NCI-H345 treated with DMSO at 0.1 percent for 48 hours (cell line): Measurements from ENCODE around the gene PRKAR1B.
"Not testable (repeated sequence)": the region's sequence is repeated elsewhere in the genome, so short reads cannot be mapped to it uniquely, and the experiment has no call there.

ENCODE experiments used
- DNase-seq: peaks from one replicate; lab custom pipeline; 2025; ENCODE audit not compliant: unreplicated experiment; lab: John Stamatoyannopoulos, UW

PRKAR1B gene

DNA sequence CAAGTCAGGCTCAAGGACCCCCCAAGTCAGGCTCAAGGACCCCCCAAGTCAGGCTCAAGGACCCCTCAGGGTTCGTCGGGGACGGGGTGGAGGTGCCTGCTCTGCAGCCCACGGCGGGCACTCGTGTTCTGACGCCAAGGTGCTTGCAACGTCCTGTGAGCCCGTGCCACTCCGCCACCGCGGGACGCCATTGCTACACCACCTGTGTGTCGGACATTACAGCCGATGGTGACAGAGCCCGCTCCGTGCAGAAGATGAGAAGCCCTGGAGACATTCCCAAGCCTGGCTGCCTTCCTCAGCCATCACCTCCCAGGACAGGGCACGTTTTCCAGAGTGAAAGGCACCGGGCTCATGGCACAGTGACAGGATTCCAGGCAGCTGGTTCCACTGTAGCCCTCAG lies 98.3 kb downstream of the PRKAR1B start:
- DNase-seq, result no peak

DNA sequence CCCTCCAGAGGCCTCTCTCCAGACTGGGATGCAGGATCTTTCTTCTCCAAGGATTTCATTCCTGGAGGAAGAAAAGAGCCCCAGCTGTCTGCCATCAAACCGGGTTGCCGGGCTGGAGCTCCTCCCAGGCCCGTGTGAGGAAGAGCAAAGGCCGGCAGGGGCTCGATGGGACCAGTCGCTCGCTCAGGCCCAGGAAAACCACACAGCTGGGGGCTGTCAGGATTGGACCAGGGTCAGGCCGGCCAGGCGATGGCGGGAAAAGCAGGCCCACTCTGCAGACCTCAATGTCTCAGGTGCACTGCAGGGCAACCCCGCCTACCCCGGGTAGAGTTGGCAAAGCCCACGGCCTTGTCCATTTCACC lies 98.7 kb downstream of the PRKAR1B start:
- DNase-seq, result no peak

DNA sequence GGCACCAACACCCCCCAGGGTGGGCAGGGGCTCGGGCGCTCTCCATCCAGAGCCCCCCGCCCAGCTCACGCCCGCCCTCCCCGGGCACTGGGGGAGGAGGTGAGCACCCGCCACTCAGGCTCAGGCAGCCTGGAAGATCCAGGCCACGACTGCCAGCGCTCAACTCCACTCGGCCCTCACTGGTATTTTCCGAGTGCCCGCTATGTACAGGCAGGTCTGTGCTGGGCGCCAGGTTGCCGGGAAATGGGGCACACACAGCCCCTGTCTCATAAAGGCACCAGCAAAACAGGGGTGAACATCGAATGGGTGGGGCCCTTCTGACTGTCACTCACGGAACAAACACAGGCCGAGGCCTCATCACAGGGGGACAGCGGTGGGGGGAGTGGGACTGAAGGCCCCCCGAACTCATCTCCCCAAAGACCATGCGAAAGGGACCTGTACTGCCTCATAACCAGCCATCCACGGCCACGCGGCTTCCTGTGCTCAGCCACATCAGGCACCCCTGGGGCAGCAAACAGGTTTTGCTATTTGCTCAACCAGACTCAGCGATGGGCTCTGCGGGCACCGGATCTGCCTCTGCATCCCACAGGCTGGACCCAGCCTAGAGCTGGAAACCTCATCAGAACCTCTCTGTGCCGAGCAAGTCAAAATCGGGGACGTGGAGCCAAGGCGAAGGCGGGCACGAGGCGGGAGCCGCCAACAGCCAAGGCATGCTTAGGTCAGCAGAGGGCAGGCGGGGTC lies 99.2 kb downstream of the PRKAR1B start:
- DNase-seq, result no peak

DNA sequence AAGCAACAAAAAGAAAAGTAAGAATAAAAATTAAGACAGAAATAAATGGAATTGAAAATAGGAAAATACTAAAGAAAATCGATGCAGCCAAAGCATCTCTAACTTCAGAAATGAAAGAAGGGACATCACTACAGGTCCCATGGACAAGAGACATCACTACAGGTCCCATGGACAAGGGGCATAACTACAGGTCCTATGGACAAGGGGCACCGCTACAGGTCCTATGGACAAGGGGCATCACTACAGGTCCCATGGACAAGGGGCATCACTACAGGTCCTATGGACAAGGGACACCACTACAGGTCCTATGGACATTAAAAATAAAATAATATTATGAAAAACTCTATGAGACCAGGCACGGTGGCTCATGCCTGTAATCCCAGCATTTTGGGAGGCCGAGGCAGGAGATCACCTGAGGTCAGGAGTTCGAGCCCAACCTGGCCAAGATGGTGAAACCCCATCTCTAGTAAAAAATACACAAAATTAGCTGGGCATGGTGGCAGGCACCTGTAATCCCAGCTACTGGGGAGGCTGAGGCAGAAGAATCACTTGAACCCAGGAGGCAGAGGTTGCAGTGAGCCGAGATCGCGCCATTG lies 101.6 kb downstream of the PRKAR1B start:
- DNase-seq, result no peak

DNA sequence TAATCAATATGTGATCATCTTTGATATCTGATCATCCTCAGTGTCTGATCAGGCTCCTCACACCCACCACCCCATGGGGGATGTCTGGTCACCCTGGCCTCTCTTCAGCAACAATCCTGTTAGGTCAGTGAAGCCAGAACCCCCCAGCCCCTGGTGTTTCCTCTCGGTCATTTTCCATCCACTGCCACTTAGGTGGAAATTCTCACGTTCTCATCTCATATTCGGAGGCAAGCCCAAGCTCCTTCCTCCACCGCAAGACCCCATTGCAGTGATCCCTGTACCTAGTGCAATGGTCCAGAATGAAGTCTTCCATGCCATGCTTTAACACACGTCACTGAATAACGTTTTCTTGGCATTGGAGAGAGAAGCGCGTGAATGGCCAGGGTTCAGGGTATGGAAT lies 103.6 kb downstream of the PRKAR1B start:
- DNase-seq, result no peak

DNA sequence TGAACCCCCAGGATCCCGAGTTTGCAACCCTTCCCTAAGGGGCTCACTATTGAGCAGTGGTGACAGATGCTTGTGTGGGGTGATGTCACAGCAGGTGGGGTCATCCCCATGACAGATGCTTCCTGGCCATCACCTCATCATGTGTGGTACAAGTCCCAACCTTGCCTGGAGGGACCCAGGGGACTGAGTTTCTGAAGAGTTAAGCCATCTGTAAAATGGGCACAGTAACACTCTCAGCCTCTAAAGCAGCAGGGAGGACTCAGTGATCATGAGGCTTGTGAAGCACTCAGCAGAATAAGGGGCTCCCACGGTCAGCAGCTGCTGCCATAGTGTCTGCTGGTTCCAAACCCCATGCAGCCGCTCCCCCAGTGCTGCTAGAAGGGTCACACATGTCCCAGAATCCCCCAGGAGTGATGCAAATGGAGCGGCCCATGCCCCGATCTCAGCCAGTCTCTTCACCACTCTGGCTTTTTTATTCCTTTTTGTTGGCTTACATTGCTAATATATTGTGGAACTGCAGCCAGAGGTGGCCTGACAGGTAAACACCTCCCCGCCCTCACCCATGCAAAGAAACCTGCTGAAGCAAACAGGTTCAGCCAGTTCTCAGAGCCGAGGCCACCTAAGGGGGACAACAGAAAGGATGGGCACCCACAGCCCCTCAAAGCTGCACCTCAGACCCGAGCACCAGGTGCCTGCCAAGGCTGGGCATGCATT lies 105.4 kb downstream of the PRKAR1B start:
- no peak for DNase-seq

DNA sequence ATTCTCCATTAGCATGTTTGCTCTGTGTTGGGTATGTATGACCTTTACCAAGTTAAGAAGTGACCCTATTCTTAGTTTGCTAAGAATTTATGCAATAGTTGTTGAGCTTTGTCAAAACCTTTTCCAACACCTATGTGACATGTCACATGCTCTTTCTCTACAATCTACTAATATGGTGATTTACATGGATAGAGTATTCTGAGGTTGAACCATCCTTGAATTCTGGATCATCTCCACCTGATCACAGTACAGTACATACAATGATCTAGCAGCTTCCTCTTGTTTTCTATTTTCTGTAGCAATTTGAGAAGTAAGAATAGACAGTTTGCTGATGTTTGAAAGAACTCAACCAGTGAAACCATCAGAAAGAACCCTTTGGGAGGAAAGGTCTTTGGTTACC lies 106.2 kb downstream of the PRKAR1B start:
- no peak for DNase-seq

DNA sequence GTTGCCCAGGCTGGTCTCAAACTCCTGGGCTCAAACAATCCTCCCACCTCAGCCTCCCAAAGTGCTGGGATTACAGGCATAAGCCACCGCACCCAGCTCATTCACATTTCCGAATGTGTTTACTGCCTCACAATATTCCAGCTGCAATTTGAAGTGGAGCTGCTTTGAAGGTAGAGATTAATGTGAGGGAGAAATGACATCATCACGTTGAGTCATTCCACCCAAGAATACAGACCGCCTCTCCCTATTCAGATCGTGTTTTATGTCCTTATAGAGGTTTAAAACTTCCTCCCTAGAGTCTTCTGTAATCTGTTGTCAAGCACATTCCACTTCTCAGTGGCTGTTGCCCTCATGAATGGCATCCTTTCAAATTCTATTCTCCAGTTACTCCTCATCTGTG lies 107.0 kb downstream of the PRKAR1B start:
- DNase-seq, result no peak

DNA sequence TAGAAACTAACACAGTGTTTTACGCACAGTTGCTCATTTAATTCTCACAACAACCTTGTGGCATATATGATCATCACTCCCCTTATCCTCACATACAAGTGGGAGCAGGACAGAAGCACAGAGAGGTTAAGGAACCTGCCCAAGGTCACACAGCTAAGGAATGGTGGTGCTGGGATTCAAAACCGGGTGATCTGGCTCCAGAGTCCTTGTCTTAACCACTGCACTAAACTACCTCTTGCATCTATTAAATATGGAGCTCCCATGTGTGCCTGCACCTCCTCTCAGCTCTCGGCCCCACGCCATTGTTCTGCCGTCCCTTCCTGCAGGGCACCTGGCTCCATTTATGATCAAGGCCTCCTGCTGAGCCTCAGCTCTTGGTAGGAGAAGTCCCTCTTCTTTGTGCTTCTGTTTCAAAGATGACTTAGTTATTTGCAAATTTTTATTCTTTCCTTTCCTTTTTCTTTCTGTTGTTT lies 107.7 kb downstream of the PRKAR1B start:
- DNase-seq, result no peak

DNA sequence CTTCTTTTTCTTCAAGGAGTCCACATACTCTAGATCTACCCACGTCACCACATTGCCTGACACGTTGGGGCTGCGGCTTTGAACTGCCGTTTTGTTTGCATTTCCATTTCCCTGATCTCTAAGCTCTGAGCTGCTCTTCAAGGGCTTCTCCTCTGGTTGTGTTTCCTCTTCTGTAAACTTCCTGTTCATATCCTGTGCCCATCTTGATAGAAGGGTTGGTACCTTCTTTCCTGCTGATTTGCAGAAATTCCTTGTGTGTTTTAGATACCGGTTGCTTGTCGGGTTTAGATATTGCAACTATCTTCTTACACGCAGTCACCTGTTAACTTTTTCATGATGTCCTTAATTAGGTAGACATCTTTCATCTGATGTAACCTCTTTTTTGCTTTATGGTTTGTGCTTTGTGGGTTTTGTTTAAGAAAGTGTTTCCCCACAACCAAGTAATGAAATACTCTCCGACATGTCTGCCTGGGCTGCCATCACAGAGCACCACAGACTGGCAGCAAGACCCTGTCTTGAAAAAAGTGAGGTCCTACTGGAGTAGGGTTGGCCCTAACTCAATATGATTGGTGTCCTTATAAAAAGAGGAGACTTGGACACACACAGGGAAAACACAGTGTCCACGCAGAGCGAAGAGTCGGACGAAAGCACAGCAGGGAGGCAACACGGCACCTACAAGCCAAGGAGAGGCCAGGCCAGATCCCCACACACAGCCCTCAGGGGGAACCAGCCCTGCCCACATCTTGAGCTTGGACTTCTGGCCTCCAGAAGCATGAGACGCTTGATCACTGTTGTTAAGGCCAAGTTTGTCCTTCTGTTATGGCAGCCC lies 108.3 kb downstream of the PRKAR1B start:
- DNase-seq, result no peak

DNA sequence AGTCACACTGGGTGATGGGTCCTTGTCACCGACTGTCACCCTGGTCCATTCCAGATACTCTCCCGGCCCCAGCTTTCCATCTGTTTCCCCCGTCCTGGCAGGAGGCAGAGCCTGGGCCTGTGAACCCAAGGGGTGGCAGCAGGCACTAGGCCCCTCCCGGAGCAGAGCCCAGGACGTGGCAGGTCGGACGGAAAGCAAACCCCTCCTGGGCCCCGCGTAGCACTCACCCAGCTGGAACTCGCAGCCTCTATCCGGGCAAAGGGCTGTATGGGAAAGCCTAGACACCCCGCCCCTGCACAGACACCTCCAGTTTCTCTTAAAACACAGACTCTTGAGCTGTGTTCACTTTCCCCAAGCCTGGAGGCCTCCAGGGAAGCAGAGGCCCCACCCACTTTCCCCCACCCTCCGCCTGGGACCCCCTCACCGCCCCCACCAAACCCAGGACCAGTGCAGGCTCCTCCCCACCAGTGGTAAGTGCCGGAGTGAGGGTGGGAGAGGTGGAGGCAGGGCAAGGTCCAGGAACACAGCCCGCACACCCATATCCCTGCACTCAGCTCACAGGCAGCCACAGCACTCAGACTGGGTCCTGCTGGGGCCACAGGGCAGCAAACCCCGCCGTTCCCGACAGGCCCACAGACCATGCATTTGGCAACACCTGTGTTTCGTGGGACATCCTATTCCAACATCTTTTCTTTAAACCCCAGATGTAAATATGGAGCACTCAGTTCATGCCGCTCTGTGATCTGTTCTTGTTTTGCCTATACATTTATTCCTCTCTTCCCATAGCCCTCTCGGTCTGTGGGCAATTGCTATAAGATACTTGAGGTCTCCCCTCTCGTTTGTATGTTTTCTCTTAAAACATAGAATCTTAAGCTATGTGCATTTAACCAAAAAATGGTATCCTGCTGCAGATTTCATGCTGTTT lies 109.2 kb downstream of the PRKAR1B start:
- DNase-seq, result no peak

DNA sequence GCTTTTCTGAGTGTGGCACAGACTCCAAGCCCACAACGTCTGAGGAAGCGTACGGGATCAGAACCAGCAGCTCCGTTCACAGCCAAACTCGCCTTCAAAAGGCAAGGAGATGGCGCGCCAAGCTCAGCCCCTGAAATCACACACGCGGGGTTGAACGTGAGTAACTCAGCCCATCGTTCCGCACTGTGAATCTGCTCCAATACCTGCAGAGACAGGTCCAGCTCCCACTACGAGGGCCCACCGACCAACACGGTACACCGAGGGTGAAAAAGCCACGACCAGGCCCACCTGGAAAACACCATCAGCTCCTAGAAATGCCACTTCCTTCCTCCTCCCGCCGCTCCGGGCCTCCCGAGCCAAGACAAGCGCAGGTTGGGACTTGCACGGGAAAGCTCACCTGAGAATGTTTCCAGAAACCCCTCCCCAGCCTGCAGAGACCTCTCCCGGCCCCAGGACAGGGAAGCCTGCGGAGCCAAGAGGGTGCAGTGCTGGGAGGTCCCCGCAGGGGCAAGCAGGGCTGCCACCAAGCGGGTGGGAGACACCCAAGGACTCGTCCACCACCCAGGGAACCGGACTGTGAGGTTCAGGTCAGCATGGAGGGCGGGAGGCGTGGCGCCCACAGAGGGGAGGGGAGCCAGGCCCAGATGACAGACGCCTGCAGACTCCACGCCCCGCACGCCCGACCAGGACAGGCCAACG lies 113.5 kb downstream of the PRKAR1B start:
- DNase-seq, result no peak

DNA sequence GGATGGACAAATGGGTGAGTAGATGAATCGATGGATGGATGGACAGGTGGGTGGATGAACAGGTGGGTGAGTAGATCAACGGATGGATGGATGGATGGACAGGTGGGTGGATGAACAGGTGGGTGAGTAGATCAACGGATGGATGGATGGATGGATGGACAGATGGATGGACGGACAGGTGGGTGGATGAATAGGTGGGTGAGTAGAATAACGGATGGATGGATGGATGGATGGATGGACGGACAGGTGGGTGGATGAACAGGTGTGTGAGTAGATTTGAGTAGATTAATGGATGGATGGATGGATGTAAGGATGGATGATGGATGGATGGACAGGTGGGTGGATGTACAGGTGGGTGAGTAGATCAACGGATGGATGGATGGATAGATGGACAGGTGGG lies 115.2 kb downstream of the PRKAR1B start:
- not testable (repeated sequence) for DNase-seq

DNA sequence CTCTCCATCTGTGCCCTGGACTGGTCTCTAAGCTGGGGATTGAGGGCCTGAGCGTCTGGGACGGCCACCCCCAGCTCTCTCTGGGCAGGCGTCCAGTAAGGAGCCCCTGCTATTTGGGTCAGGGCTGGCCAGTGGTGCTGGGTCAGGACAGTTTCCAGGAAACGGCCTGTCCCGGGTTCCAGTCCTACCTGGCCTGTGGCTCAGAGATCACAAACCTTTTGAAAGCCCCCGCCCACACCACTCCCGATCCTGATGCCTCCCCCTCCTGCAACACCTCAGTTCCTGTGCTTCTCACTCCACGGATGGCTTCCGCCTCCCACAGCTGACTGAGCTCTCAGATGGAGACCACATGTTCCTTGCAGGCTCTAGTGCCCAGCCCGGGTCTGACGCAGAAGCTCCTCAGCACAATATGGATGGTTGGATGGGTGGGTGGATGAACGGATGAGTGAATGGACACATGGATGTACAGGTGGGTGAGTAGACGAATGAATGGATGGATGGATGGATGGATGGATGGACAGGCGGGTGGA lies 115.7 kb downstream of the PRKAR1B start:
- no peak for DNase-seq

DNA sequence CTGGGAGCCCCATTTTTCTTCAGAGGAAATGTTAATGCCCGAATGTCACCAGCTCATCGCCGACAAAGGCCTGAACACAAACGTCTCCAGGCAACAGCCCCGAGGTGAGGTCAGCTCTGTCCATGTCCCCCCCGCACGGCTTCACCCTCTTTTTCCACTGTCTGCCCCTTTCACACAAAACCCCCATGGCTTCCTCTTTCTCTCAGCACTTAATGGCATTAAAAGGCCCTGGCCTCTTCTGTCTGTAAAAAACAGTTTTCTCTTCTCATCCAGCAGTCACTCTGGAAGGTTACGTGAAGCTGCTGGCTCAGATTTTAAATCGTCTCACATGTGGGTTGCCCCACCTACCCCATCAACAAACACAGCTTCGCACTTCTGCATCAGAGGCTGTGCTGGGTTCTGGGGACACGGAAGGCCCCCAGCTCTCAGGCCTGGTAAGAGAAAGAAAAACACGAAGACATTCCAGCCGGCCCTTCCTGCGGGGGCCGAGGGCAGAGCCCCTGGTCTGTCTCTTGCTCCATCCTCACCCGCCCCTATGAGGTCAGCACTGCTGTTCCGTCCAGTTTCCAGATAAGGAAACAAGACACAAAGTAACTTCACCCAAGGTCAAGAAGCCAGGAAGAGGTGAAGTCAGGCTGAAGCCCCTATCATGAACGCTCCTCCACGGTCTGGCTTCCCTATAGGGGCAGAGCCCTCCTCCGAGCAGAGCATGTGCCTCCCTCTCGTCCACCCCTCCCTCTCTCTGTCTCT lies 116.4 kb downstream of the PRKAR1B start:
- no peak for DNase-seq

DNA sequence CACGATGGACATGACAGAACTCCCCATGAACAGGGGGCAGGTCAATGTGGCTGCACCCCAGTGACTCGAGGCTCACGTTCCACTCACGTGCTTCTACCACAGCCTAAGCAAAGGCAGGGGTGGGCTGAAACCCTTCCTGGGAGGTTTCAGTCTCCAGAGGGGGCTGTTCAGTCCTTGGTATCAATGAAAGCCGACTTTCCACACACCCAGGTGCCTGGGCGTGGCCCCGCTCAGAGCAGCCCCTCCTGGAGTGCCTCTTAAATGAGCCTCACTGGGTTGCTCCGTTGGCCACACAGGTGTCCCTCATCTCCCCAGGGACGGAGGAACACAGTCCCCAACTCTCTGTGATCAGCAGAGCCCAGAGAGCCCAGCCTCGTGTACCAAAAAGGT lies 116.9 kb downstream of the PRKAR1B start:
- DNase-seq, result no peak

DNA sequence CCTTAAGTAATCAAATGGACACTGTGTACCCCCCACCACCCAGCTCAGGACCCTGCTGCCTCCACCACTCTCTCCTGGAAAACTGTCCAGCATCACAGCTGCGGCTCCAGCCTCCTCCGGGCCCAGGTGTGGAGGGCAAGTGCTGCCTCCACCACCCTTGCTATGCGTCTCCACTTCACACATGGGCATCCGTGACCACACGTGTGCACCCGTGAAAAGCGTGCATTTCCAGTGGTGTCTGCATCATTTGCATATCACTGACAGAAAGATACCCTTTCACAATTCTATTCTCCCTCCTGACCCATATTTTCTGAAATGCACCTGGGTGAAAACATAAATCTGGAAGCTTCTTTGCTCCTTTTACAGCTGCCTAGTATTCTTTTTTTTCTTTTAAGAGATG lies 117.7 kb downstream of the PRKAR1B start:
- DNase-seq, result no peak

DNA sequence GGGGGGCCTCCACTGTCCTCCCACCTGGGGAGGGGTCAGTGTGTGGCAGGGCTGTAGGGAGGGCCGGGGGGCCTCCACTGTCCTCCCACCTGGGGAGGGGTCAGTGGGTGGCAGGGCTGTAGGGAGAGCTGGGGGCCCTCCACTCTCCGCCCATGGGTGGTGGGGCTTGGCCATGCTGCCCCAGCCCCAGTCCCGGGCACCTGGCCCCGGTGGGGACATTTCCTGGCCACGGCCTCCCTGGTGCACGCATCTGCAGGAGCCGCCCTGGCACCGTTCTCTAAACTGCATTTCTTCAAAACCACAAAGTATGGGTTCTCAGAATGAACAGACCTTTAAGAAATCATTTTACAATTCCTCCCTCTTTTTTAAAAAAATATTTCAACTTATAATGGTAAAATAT lies 118.1 kb downstream of the PRKAR1B start:
- DNase-seq, result no peak

DNA sequence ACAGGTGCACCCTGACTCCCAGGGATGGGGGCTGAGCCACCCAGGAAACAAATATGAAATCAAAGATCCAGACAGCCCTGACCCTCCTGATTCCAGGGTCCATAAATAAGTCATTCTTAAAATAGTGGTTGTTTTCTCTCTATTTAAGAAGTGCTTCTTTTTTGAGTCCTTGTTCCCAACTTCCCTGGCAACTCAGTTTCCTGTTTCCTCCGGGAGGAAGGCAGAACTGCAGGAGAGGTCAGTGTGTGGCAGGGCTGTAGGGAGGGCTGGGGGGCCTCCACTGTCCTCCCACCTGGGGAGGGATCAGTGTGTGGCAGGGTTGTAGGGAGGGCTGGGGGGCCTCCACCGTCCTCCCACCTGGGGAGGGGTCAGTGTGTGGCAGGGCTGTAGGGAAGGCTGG lies 118.7 kb downstream of the PRKAR1B start:
- DNase-seq, result no peak
